Loucy (cell line): Measurements from ENCODE around the gene CDADC1.
"Not testable (repeated sequence)": the region's sequence is repeated elsewhere in the genome, so short reads cannot be mapped to it uniquely, and the experiment has no call there.

Experiments
- H2AFZ ChIP-seq: fragments of 200-600 bp; sonication (generic); 2 replicates; pipeline ENCODE4 v1.6.0; 2016; ENCODE audit warnings: antibody characterized with exemption, mild to moderate bottlenecking, low read length, moderate library complexity
- H3F3A ChIP-seq: fragments of 200-600 bp; 2 replicates; pipeline ENCODE4 v1.6.0; 2016; ENCODE audit warnings: antibody characterized with exemption, low read depth, mild to moderate bottlenecking
- H3K27me3 ChIP-seq: fragments of 200-600 bp; sonication (generic); 2 replicates; pipeline ENCODE4 v1.6.1; 2014; ENCODE audit warnings: low read length, mild to moderate bottlenecking; ENCODE audit not compliant: insufficient read depth, poor library complexity, severe bottlenecking
- H3K36me3 ChIP-seq: fragments of 200-600 bp; sonication (generic); 2 replicates; pipeline ENCODE4 v1.6.1; 2016; ENCODE audit warnings: low read length; ENCODE audit not compliant: insufficient read depth
- H3K4me1 ChIP-seq: fragments of 200-600 bp; sonication (generic); 2 replicates; pipeline ENCODE4 v1.5.1; 2014; ENCODE audit warnings: low read length, mild to moderate bottlenecking; ENCODE audit not compliant: insufficient read depth, poor library complexity, severe bottlenecking
- H3K4me2 ChIP-seq: fragments of 200-600 bp; sonication (generic); 2 replicates; pipeline ENCODE4 v1.6.0; 2014; ENCODE audit warnings: antibody characterized with exemption, low read length, low read depth, mild to moderate bottlenecking; ENCODE audit not compliant: poor library complexity, severe bottlenecking
- H3K4me3 ChIP-seq: fragments of 200-600 bp; sonication (generic); 2 replicates; pipeline ENCODE4 v1.5.1; 2014; ENCODE audit warnings: low read length, mild to moderate bottlenecking, mixed read lengths; ENCODE audit not compliant: poor library complexity, severe bottlenecking
- H3K79me2 ChIP-seq: fragments of 200-600 bp; sonication (generic); 2 replicates; pipeline ENCODE4 v1.6.1; 2014; ENCODE audit warnings: low read length; ENCODE audit not compliant: insufficient read depth
- H3K9ac ChIP-seq: fragments of 200-600 bp; sonication (generic); 2 replicates; pipeline ENCODE4 v1.6.0; 2014; ENCODE audit warnings: mild to moderate bottlenecking, low read depth, low read length, moderate library complexity; ENCODE audit not compliant: poor library complexity, severe bottlenecking
- H3K9me2 ChIP-seq: fragments of 200-600 bp; sonication (generic); replicated peaks from 2 replicates; pipeline ENCODE4 v1.6.1; 2016; ENCODE audit warnings: low read depth, low read length, mixed read lengths
- H3K9me3 ChIP-seq: fragments of 200-600 bp; sonication (generic); 2 replicates; pipeline ENCODE4 v1.6.1; 2014; ENCODE audit warnings: mild to moderate bottlenecking, antibody characterized with exemption, low read length, low read depth; ENCODE audit not compliant: insufficient read depth
- H4K20me1 ChIP-seq: fragments of 200-600 bp; sonication (generic); 2 replicates; pipeline ENCODE4 v1.6.0; 2014; ENCODE audit warnings: antibody characterized with exemption, low read length, mild to moderate bottlenecking; ENCODE audit not compliant: insufficient read depth, poor library complexity, severe bottlenecking
- CTCF ChIP-seq: fragments of 200-600 bp; sonication (generic); conservative IDR thresholded peaks from 2 replicates; pipeline ENCODE4 v1.5.1; 2014; ENCODE audit warnings: mild to moderate bottlenecking, antibody characterized with exemption, low read length
- EZH2phosphoT487 ChIP-seq: fragments of 200-600 bp; IDR thresholded peaks from 2 replicates; pipeline ENCODE4 v1.6.1; 2018; ENCODE audit warnings: antibody characterized with exemption, mild to moderate bottlenecking, moderate library complexity, borderline replicate concordance

The CDADC1 gene

GRCh38 chr13:49326222-49326917, 78.6 kb downstream of the CDADC1 start:
- no peak overlapping the region for H2AFZ ChIP-seq
- H3K79me2 ChIP-seq: no peaks in the 10 kb centered on the region
- H4K20me1 ChIP-seq: no peaks in the 10 kb centered on the region
- no peak overlapping the region for H3K4me3 ChIP-seq
- no peaks in the 10 kb centered on the region for H3K9me3 ChIP-seq
- peaks cover 4% of the 10 kb centered on the region for H3K4me1 ChIP-seq
- H3K9me2 ChIP-seq: no peaks in the 10 kb centered on the region
- TF ChIP-seq EZH2phosphoT487 (no peak), CTCF (no peak)
- H3K9ac ChIP-seq: no peak overlapping the region
- no peaks in the 10 kb centered on the region for H3F3A ChIP-seq
- H3K36me3 ChIP-seq: no peaks in the 10 kb centered on the region
- H3K27me3 ChIP-seq: no peaks in the 10 kb centered on the region
- no peak overlapping the region for H3K4me2 ChIP-seq

GRCh38 chr13:49327145-49327544, 79.4 kb downstream of the CDADC1 start:
- not testable (repeated sequence) for H3K9ac ChIP-seq, H3K9me3 ChIP-seq

DNA sequence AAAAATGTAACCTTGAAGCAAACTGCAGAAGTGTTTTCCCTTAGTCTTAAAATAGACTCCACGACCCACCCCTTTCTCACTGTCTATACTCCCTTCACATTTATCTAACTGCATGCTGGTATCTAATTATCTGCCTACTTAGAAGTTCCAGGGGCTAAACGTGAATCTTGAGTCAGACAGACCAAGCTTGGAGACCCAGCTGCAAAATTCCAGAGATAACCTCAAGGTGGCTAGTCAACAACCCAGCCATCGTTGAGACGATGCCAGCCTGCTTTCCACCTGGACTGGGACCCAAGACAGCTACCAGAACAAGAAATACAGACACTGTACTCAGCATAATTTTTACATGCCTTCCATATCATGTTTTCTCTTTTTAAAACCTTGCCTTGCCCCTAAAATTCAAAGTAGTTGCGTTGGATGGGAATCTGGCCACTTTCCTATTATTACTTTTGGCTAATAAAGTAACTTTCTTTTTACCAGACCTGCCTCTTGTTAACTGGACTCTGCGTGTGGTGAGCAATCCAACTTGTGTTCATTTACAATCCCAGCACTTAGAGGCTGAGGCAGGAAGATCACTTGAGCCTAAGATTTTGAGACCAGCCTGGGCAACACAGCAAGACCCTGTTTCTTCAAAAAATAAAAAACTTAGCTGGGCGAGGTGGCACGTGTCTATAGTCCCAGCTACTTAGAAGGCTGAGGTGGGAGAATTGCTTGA, 82.3 kb downstream of the CDADC1 start:
- no peaks in the 10 kb centered on the region for H3K9me3 ChIP-seq

More at GRCh38 chr13:49327145-49327544, 79.4 kb downstream of the CDADC1 start:
- not testable (repeated sequence) for H3F3A ChIP-seq, H3K79me2 ChIP-seq, H4K20me1 ChIP-seq, H2AFZ ChIP-seq, H3K9me2 ChIP-seq, H3K4me1 ChIP-seq, H3K27me3 ChIP-seq, H3K4me3 ChIP-seq, H3K36me3 ChIP-seq, H3K4me2 ChIP-seq

More for the DNA sequence above, 82.3 kb downstream of the CDADC1 start:
- Histone ChIP-seq H3F3A (no peaks in the 10 kb centered on the region), H3K9me2 (no peaks in the 10 kb centered on the region), H3K36me3 (no peaks in the 10 kb centered on the region), H3K79me2 (no peaks in the 10 kb centered on the region), H3K4me3 (no peak overlapping the region), H3K27me3 (no peaks in the 10 kb centered on the region), H4K20me1 (no peaks in the 10 kb centered on the region), H2AFZ (no peak overlapping the region), H3K4me1 (no peaks in the 10 kb centered on the region), H3K4me2 (no peak overlapping the region), H3K9ac (no peak overlapping the region)
- no peak for TF ChIP-seq CTCF
- TF ChIP-seq EZH2phosphoT487: no peak
